Mesenchymal stem cell (in vitro differentiated cells and primary cell): ENCODE results near the gene KLHL3.

Experiments used
- DNase-seq: peaks from one replicate; pipeline ENCODE4 v3.0.0-alpha.2; 2013
- H2AFZ ChIP-seq: one replicate; pipeline ENCODE4 v1.6.1; 2013; ENCODE audit warnings: low read depth, mild to moderate bottlenecking, control low read depth, inconsistent platforms, low read length, moderate library complexity
- H2AK5ac ChIP-seq: 2 replicates; pipeline ENCODE4 v1.6.1; 2013; ENCODE audit warnings: low read length, moderate library complexity, mild to moderate bottlenecking, inconsistent platforms; ENCODE audit not compliant: severe bottlenecking
- H2BK120ac ChIP-seq: one replicate; pipeline ENCODE4 v1.6.1; 2013; ENCODE audit warnings: low read depth, mild to moderate bottlenecking, inconsistent platforms, low read length, moderate library complexity
- H2BK12ac ChIP-seq, 2 experiments: one replicate each; pipeline ENCODE4 v1.6.1; 2013; ENCODE audit warnings: inconsistent platforms in 2 of 2, low read length in 2 of 2, mild to moderate bottlenecking in 2 of 2, moderate library complexity in 2 of 2, control low read depth in 1 of 2
- H2BK15ac ChIP-seq: one replicate; pipeline ENCODE4 v1.6.1; 2013; ENCODE audit warnings: mild to moderate bottlenecking, low read depth, inconsistent platforms; ENCODE audit not compliant: poor library complexity, severe bottlenecking
- H2BK5ac ChIP-seq: 2 replicates; pipeline ENCODE4 v1.6.1; 2013; ENCODE audit warnings: low read depth, mild to moderate bottlenecking, low read length, control low read depth, inconsistent platforms; ENCODE audit not compliant: poor library complexity, severe bottlenecking
- H3K14ac ChIP-seq, 2 experiments: one replicate each; pipeline ENCODE4 v1.6.1; 2013; ENCODE audit warnings: inconsistent platforms in 2 of 2, low read length in 2 of 2, control low read depth in 1 of 2, mild to moderate bottlenecking in 1 of 2, moderate library complexity in 1 of 2
- H3K18ac ChIP-seq, 2 experiments: one replicate each; pipeline ENCODE4 v1.6.1; 2013; ENCODE audit warnings: inconsistent platforms in 2 of 2, low read length in 2 of 2, control low read depth in 1 of 2, low read depth in 1 of 2, mild to moderate bottlenecking in 1 of 2
- H3K23ac ChIP-seq, 2 experiments: one replicate each; pipeline ENCODE4 v1.6.1; 2013; ENCODE audit warnings: inconsistent platforms in 2 of 2, low read length in 2 of 2, mild to moderate bottlenecking in 2 of 2, moderate library complexity in 2 of 2, control low read depth in 1 of 2
- H3K27ac ChIP-seq: 2 replicates; pipeline ENCODE4 v1.5.1; 2013; ENCODE audit warnings: mild to moderate bottlenecking, moderate library complexity, low read length, control low read depth, inconsistent platforms; ENCODE audit not compliant: poor library complexity, severe bottlenecking
- H3K27me3 ChIP-seq, 2 experiments: 2 replicates each; pipeline versions ENCODE4 v1.6.1 to v1.7.0; 2013; ENCODE audit warnings: low read length in 2 of 2, mild to moderate bottlenecking in 2 of 2, moderate library complexity in 2 of 2, control low read depth in 1 of 2, inconsistent platforms in 1 of 2; ENCODE audit not compliant: control insufficient read depth in 1 of 2, insufficient read depth in 1 of 2
- H3K36me3 ChIP-seq, 2 experiments: 2 replicates each; pipeline versions ENCODE4 v1.6.1 to v1.7.0; 2013; ENCODE audit warnings: low read length in 2 of 2, control low read depth in 1 of 2, inconsistent platforms in 1 of 2, low read depth in 1 of 2, mild to moderate bottlenecking in 1 of 2; ENCODE audit not compliant: insufficient read depth in 2 of 2, control insufficient read depth in 1 of 2
- H3K4ac ChIP-seq, 2 experiments: one replicate each; pipeline ENCODE4 v1.6.1; 2013; ENCODE audit warnings: inconsistent platforms in 2 of 2, low read length in 2 of 2, mild to moderate bottlenecking in 2 of 2, moderate library complexity in 2 of 2, control low read depth in 1 of 2, low read depth in 1 of 2
- H3K4me1 ChIP-seq: 2 replicates; pipeline ENCODE4 v1.6.1; 2013; ENCODE audit warnings: low read depth, low read length, control low read depth; ENCODE audit not compliant: control insufficient read depth, insufficient read depth
- H3K4me2 ChIP-seq: 2 replicates; pipeline ENCODE4 v1.6.1; 2013; ENCODE audit warnings: low read length, mild to moderate bottlenecking, inconsistent platforms; ENCODE audit not compliant: poor library complexity, severe bottlenecking
- H3K4me3 ChIP-seq, 2 experiments: 2 replicates each; pipeline versions ENCODE4 v1.5.1 to v1.7.0; 2013; ENCODE audit warnings: low read length in 2 of 2, mild to moderate bottlenecking in 2 of 2, control low read depth in 1 of 2, low read depth in 1 of 2; ENCODE audit not compliant: insufficient read depth in 1 of 2
- H3K79me1 ChIP-seq: replicated peaks from 2 replicates; pipeline ENCODE4 v1.6.1; 2013; ENCODE audit warnings: mild to moderate bottlenecking, control low read depth, low read length, inconsistent platforms; ENCODE audit not compliant: poor library complexity, severe bottlenecking
- H3K9ac ChIP-seq: 2 replicates; pipeline ENCODE4 v1.7.0; 2013; ENCODE audit warnings: mild to moderate bottlenecking, low read length, moderate library complexity
- H3K9me3 ChIP-seq: 2 replicates; pipeline ENCODE4 v1.7.0; 2013; ENCODE audit warnings: mild to moderate bottlenecking, low read length; ENCODE audit not compliant: control insufficient read depth
- H4K8ac ChIP-seq: one replicate; pipeline ENCODE4 v1.6.1; 2013; ENCODE audit warnings: inconsistent platforms, mild to moderate bottlenecking, low read length, moderate library complexity
- H4K91ac ChIP-seq: one replicate; pipeline ENCODE4 v1.6.1; 2013; ENCODE audit warnings: mild to moderate bottlenecking, low read length, inconsistent platforms
- WGBS: methylation state at CpG from one replicate; pipeline ENCODE4 v1.1.7; 2013; ENCODE audit warnings: mixed read lengths; 5-methylcytosine and 5-hydroxymethylcytosine counted together

Gene KLHL3

GRCh38 chr5:137760294-137760693, 24.4 kb upstream of the KLHL3 start:
- Histone ChIP-seq H3K18ac (no peak overlapping the region), H4K91ac (no peak overlapping the region), H2BK12ac (no peak overlapping the region), H3K36me3 (no peaks in the 10 kb centered on the region), H4K8ac (no peak overlapping the region), H2AFZ (no peak overlapping the region), H2BK5ac (no peak overlapping the region), H3K14ac (no peak overlapping the region), H3K4me2 (no peak overlapping the region), H2BK120ac (no peak overlapping the region), H3K4me3 (no peak overlapping the region), H3K79me1 (no peaks in the 10 kb centered on the region), H2BK15ac (no peak overlapping the region), H2AK5ac (no peak overlapping the region), H3K27ac (no peak overlapping the region), H3K27me3 (no peaks in the 10 kb centered on the region), H3K4me1 (no peaks in the 10 kb centered on the region), H3K9me3 (no peaks in the 10 kb centered on the region), H3K9ac (no peak overlapping the region), H3K4ac (no peak overlapping the region), H3K23ac (no peak overlapping the region)
- WGBS = 98% methylated on average over 4 of the region's 4 CpGs
- no peak for DNase-seq

- Histone ChIP-seq H3K36me3 (no peaks in the 10 kb centered on the region), H3K18ac (no peak overlapping the region), H3K9ac (no peak overlapping the region), H2BK5ac (no peak overlapping the region), H3K4ac (no peak overlapping the region), H2BK12ac (no peak overlapping the region), H3K27ac (no peak overlapping the region), H3K79me1 (no peaks in the 10 kb centered on the region), H3K9me3 (no peaks in the 10 kb centered on the region), H2AFZ (no peak overlapping the region), H3K4me2 (no peak overlapping the region), H3K23ac (no peak overlapping the region), H2AK5ac (no peak overlapping the region), H3K14ac (no peak overlapping the region), H3K4me1 (peaks cover 3% of the 10 kb centered on the region), H3K27me3 (no peaks in the 10 kb centered on the region), H4K8ac (no peak overlapping the region), H3K4me3 (no peak overlapping the region), H2BK120ac (no peak overlapping the region), H4K91ac (no peak overlapping the region), H2BK15ac (no peak overlapping the region)
- DNase-seq = no peak
- 81% methylated on average over 6 of the region's 6 CpGs for WGBS
Measured at GRCh38 chr5:137758715-137759306, 22.9 kb upstream of the KLHL3 start.

- no peak for DNase-seq
- no peaks in the 10 kb centered on the region for H3K27me3 ChIP-seq
- H3K9ac ChIP-seq = no peak overlapping the region
- no peak overlapping the region for H3K4ac ChIP-seq
- no peak overlapping the region for H3K27ac ChIP-seq
- H4K8ac ChIP-seq = no peak overlapping the region
- no peaks in the 10 kb centered on the region for H3K36me3 ChIP-seq
- no peak overlapping the region for H2AFZ ChIP-seq
- H3K4me2 ChIP-seq = no peak overlapping the region
- H4K91ac ChIP-seq = no peak overlapping the region
- H2BK120ac ChIP-seq = no peak overlapping the region
- no peak overlapping the region for H2BK5ac ChIP-seq
- no peak overlapping the region for H3K4me3 ChIP-seq
- no peak overlapping the region for H3K18ac ChIP-seq
- H2BK12ac ChIP-seq = no peak overlapping the region
- H3K4me1 ChIP-seq = peaks cover 3% of the 10 kb centered on the region
- no peak overlapping the region for H2BK15ac ChIP-seq
- H3K79me1 ChIP-seq = no peaks in the 10 kb centered on the region
- no peaks in the 10 kb centered on the region for H3K9me3 ChIP-seq
- 93% methylated on average over 4 of the region's 4 CpGs for WGBS
- H2AK5ac ChIP-seq = no peak overlapping the region
- H3K23ac ChIP-seq = no peak overlapping the region
- no peak overlapping the region for H3K14ac ChIP-seq
Measured at GRCh38 chr5:137758121-137758520, 22.2 kb upstream of the KLHL3 start.

GRCh38 chr5:137757634-137758033, 21.7 kb upstream of the KLHL3 start:
- no peak for DNase-seq
- Histone ChIP-seq H4K8ac (no peak overlapping the region), H2BK120ac (no peak overlapping the region), H2BK12ac (no peak overlapping the region), H2AK5ac (no peak overlapping the region), H3K18ac (no peak overlapping the region), H2BK5ac (no peak overlapping the region), H3K36me3 (no peaks in the 10 kb centered on the region), H3K27ac (no peak overlapping the region), H2AFZ (no peak overlapping the region), H4K91ac (no peak overlapping the region), H3K4me3 (no peak overlapping the region), H3K4me2 (no peak overlapping the region), H3K4me1 (peaks cover 3% of the 10 kb centered on the region), H3K27me3 (no peaks in the 10 kb centered on the region), H2BK15ac (no peak overlapping the region), H3K4ac (no peak overlapping the region), H3K9ac (no peak overlapping the region), H3K23ac (no peak overlapping the region), H3K79me1 (no peaks in the 10 kb centered on the region), H3K9me3 (no peaks in the 10 kb centered on the region), H3K14ac (no peak overlapping the region)
- 95% methylated on average over 5 of the region's 5 CpGs for WGBS
